K562 (cell line): ENCODE results near the gene TTC28. TPM values are rescaled to one million over a fixed set of nuclear protein-coding genes. Genes with fewer than 3 reads are reported as not detected.

Experiments
- ATAC-seq: fragments of 200-7000 bp; cut with Tn5 transposase; 3 replicates; pipeline ENCODE4 v1.9.1; 2020; ENCODE audit warnings: moderate library complexity
- BruUV-seq: library from RNA; stranded (reverse); fragments of 400-500 nt; replicated peaks from 2 replicates; lab custom pipeline; 2021; lab: Mats Ljungman, UMichigan
- CTCF ChIA-PET: fragments of 300-600 bp; formaldehyde crosslinking; extraction: SDS; loops from one replicate; lab custom pipeline; 2021; ENCODE audit warnings: low intra/inter-chr PET ratio; lab: Yijun Ruan, JAX
- POLR2A ChIA-PET: fragments of 300-600, 350-650 bp; sonication (Branson Sonifier 250); formaldehyde crosslinking; extraction: SDS; loops from one replicate; lab custom pipeline; 2021; ENCODE audit warnings: antibody characterized with exemption, inconsistent platforms; lab: Yijun Ruan, JAX
- DNase-seq, 4 experiments: peaks; one replicate each; pipeline versions ENCODE4 v3.0.0 to v3.0.0-alpha.2; 2011 to 2018; ENCODE audit warnings: low spot score in 3 of 4, mixed read lengths in 3 of 4; ENCODE audit errors: extremely low read depth in 1 of 4
- FAIRE-seq: peaks from 2 replicates; lab custom pipeline; 2011; peaks lifted over from hg19 to GRCh38; lab: Jason Lieb, UNC
- H2AFZ ChIP-seq: 2 replicates; pipeline ENCODE4 v1.6.0; 2011; ENCODE audit warnings: low read depth, low read length, control low read depth, inconsistent platforms
- H3K27ac ChIP-seq: fragments of 200-600 bp; 3 replicates; pipeline ENCODE4 v1.8.0; 2011; ENCODE audit warnings: low read depth, mild to moderate bottlenecking, control low read depth, inconsistent platforms, low read length, moderate library complexity, mixed read lengths; ENCODE audit errors: extremely low read depth
- H3K27me3 ChIP-seq, 2 experiments: fragments of 300-600 bp in 1 of 2; 2 replicates in 1 of 2; 3 replicates in 1 of 2; pipeline versions ENCODE4 v1.6.0 to v1.8.0; 2011; ENCODE audit warnings: inconsistent platforms in 2 of 2, low read length in 2 of 2, mild to moderate bottlenecking in 1 of 2, mixed read lengths in 1 of 2, moderate library complexity in 1 of 2; ENCODE audit not compliant: control insufficient read depth in 2 of 2, insufficient read depth in 2 of 2
- H3K36me3 ChIP-seq: fragments of 300-600 bp; 3 replicates; pipeline ENCODE4 v1.8.0; 2011; ENCODE audit warnings: mild to moderate bottlenecking, low read length, inconsistent platforms; ENCODE audit not compliant: control insufficient read depth, insufficient read depth
- H3K4me1 ChIP-seq, 2 experiments: fragments of 200-600 bp in 1 of 2; replicated peaks in 1 of 2; 2 replicates in 1 of 2; 3 replicates in 1 of 2; pipeline versions ENCODE4 v1.5.1 to v1.8.0; 2011; ENCODE audit warnings: inconsistent platforms in 2 of 2, low read length in 2 of 2, mild to moderate bottlenecking in 1 of 2, mixed read lengths in 1 of 2, moderate library complexity in 1 of 2; ENCODE audit not compliant: control insufficient read depth in 2 of 2, insufficient read depth in 2 of 2
- H3K4me2 ChIP-seq: 2 replicates; pipeline ENCODE4 v1.6.1; 2011; ENCODE audit warnings: low read length, control low read depth, inconsistent platforms, mixed read lengths; ENCODE audit not compliant: insufficient read depth
- H3K4me3 ChIP-seq: fragments of 200-600 bp; sonication (generic), shearing (Covaris generic); 2 replicates; pipeline ENCODE4 v1.5.1; 2016; ENCODE audit warnings: control low read depth, inconsistent platforms
- H3K79me2 ChIP-seq: fragments of 200-600 bp; 3 replicates; pipeline ENCODE4 v1.8.0; 2011; ENCODE audit warnings: low read length, inconsistent platforms; ENCODE audit not compliant: control insufficient read depth, insufficient read depth
- H3K9ac ChIP-seq, 2 experiments: 2 replicates each; pipeline versions ENCODE4 v1.6.0 to v1.6.1; 2011; ENCODE audit warnings: low read depth in 2 of 2, low read length in 2 of 2, control low read depth in 1 of 2, inconsistent platforms in 1 of 2, mild to moderate bottlenecking in 1 of 2, mixed read lengths in 1 of 2; ENCODE audit not compliant: insufficient read depth in 1 of 2
- H3K9me1 ChIP-seq: one replicate; pipeline ENCODE4 v1.6.0; 2011; ENCODE audit warnings: inconsistent platforms, mild to moderate bottlenecking, low read length, moderate library complexity; ENCODE audit not compliant: control insufficient read depth, insufficient read depth
- H3K9me3 ChIP-seq: replicated peaks from 2 replicates; pipeline ENCODE4 v1.5.1; 2011; ENCODE audit warnings: low read depth, low read length, inconsistent platforms; ENCODE audit not compliant: control insufficient read depth, insufficient read depth
- H4K20me1 ChIP-seq: replicated peaks from 2 replicates; pipeline ENCODE4 v1.6.1; 2011; ENCODE audit warnings: low read length, inconsistent platforms, mixed read lengths; ENCODE audit not compliant: control insufficient read depth, insufficient read depth
- BACH1 ChIP-seq: fragments of 200-800 bp; sonication (Bioruptor generic); IDR thresholded peaks from 2 replicates; pipeline ENCODE4 v1.6.1; 2016; ENCODE audit warnings: missing genetic modification characterization, missing compliant biosample characterization
- HDAC6 ChIP-seq: IDR thresholded peaks from 2 replicates; pipeline ENCODE4 v1.6.1; 2012; ENCODE audit warnings: low read depth, mild to moderate bottlenecking, control low read depth, inconsistent platforms, low read length, moderate library complexity
- ZNF174 ChIP-seq: fragments of 250-450 bp; sonication (Bioruptor Pico); IDR thresholded peaks from 2 replicates; pipeline ENCODE4 v1.4.0; 2020; ENCODE audit warnings: mild to moderate bottlenecking
- ZNF699 ChIP-seq: fragments of 250-450 bp; sonication (Bioruptor Pico); IDR thresholded peaks from 2 replicates; pipeline ENCODE4 v1.8.0; 2021; ENCODE audit warnings: mild to moderate bottlenecking, moderate library complexity; ENCODE audit not compliant: insufficient replicate concordance
- whole genome bisulfite sequencing: fragments of 100-300 bp; shearing (Covaris generic); methylation state at CpG from one replicate; pipeline ENCODE4 v1.1.6; 2016; ENCODE audit warnings: low coverage, mixed read lengths; ENCODE audit not compliant: insufficient coverage; ENCODE audit errors: missing lambda C conversion rate; 5-methylcytosine and 5-hydroxymethylcytosine counted together
- in situ Hi-C: fragments of 300-500 bp; cut with MboI; formaldehyde crosslinking; loops from 4 replicates; pipeline ENCODE4 v1.15.0; 2018; ENCODE audit warnings: inconsistent platforms, mixed read lengths
- intact Hi-C: fragments of 100-400 bp; cut with micrococcal nuclease; formaldehyde crosslinking; loops from 2 replicates; pipeline ENCODE4 v1.14.2; 2022
- polyA plus RNA-seq, 8 experiments: library from polyadenylated mRNA; depleted of rRNA in 4 of 8; stranded (reverse) in 5 of 8; unstranded in 3 of 8; fragments of >200 nt; fragmentation: Nextera tagmentation in 2 of 8; fragmentation: Illumina TruSeq in 1 of 8; extraction: Ambion mirVana in 2 of 8; extraction: Trizol in 1 of 8; gene quantifications; 2 replicates each; pipeline versions ENCODE4 v1.2.1 to v1.2.3, GENCODE V29; 2011 to 2014; ENCODE audit warnings: inconsistent platforms in 1 of 8, missing spikeins in 1 of 8
- total RNA-seq, 7 experiments: library from RNA; depleted of rRNA in 6 of 7; stranded (reverse); fragments of >200 nt in 6 of 7; fragmentation: Illumina TruSeq in 2 of 7; extraction: Trizol in 2 of 7; gene quantifications; 2 replicates each; pipeline versions ENCODE4 v1.2.1 to v1.2.3, GENCODE V29; 2011 to 2021; ENCODE audit warnings: low replicate concordance in 1 of 7
- TF ChIP-seq, protein P1 (sequence below): fragments of 150-350 bp; IDR thresholded peaks from 2 replicates; pipeline ENCODE4 v1.6.1; 2014; ENCODE audit warnings: low read depth, mild to moderate bottlenecking, low read length, borderline replicate concordance
- TF ChIP-seq, protein P2 (sequence below): fragments of 250-450 bp; sonication (Bioruptor Pico); IDR thresholded peaks from 2 replicates; pipeline ENCODE4 v1.8.0; 2021; ENCODE audit warnings: moderate library complexity, mild to moderate bottlenecking, inconsistent platforms

Gene TTC28
- total and polyA plus RNA-seq, 9 of the 15 experiments (the other 6 are each of a cell fraction or from before 2014, with no cell fraction given), result 0.22 to 10.7 (median 3.1) TPM

DNA sequence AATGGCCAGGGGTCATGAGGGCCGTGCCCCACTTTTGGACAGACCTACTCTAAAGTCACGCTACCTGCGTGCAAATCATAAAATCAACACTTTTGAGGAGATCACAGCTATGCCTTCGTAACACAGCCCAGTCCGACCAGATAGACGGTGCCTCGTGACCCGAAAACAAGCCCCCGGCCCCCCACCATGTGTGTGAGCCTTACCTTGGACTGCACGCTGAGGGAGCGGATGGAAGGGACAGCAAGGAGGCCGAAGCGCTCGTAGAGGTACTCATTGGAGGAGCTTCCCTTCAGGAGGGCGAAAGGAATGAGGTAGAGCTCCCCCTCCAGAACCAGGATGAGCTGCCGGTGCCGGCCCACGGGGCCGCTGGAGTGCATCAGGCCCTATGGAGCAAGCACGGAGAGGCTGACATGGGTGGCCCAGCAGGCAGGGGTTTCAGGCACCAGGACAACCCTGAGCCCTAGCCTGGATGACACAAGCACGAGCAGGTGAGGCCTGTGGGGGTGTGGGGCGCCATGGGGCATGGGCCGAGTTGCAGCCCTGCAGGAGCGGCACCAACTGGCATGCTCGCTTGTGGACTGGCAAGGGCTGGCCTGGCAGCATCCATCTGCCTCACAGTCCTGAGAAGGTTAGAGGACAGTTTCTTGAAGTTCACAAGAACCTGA, 678.3 kb downstream of the TTC28 start:
- H3K4me3 ChIP-seq, result no peak overlapping the region
- ATAC-seq, result no peak
- in situ Hi-C loops (loop anchor here (25.0 kb wide), 2 partner anchors 589 to 1239 kb away; no protein-coding TSS in a partner anchor), intact Hi-C loops (no loop called here)
- no peaks in the 10 kb centered on the region for H3K9me1 ChIP-seq
- no peaks in the 10 kb centered on the region for H3K36me3 ChIP-seq
- H3K27me3 ChIP-seq, result no peaks in the 10 kb centered on the region
- ChIA-PET POLR2A (no interaction called here), CTCF (interaction anchor here (0.6 kb wide), 1 partner anchor 457 kb away, joined by 3 read pairs; no protein-coding TSS in a partner anchor)
- H4K20me1 ChIP-seq, result no peaks in the 10 kb centered on the region
- DNase-seq, result no peak
- no peak overlapping the region for H3K4me2 ChIP-seq
- peaks cover 0 to 7% of the 10 kb centered on the region in 2 experiments; a peak in 2 of 5 replicates for H3K4me1 ChIP-seq
- H3K9me3 ChIP-seq, result no peaks in the 10 kb centered on the region
- no TSS peak for BruUV-seq
- H2AFZ ChIP-seq, result no peak overlapping the region
- WGBS, result 71% methylated on average over 6 of the region's 25 CpGs
- H3K79me2 ChIP-seq, result no peaks in the 10 kb centered on the region
- H3K9ac ChIP-seq, result no peak overlapping the region; a peak in 1 of 4 replicates
- TF ChIP-seq, protein P1, sequence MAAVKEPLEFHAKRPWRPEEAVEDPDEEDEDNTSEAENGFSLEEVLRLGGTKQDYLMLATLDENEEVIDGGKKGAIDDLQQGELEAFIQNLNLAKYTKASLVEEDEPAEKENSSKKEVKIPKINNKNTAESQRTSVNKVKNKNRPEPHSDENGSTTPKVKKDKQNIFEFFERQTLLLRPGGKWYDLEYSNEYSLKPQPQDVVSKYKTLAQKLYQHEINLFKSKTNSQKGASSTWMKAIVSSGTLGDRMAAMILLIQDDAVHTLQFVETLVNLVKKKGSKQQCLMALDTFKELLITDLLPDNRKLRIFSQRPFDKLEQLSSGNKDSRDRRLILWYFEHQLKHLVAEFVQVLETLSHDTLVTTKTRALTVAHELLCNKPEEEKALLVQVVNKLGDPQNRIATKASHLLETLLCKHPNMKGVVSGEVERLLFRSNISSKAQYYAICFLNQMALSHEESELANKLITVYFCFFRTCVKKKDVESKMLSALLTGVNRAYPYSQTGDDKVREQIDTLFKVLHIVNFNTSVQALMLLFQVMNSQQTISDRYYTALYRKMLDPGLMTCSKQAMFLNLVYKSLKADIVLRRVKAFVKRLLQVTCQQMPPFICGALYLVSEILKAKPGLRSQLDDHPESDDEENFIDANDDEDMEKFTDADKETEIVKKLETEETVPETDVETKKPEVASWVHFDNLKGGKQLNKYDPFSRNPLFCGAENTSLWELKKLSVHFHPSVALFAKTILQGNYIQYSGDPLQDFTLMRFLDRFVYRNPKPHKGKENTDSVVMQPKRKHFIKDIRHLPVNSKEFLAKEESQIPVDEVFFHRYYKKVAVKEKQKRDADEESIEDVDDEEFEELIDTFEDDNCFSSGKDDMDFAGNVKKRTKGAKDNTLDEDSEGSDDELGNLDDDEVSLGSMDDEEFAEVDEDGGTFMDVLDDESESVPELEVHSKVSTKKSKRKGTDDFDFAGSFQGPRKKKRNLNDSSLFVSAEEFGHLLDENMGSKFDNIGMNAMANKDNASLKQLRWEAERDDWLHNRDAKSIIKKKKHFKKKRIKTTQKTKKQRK, result no peak
- TF ChIP-seq ZNF699 (CRISPR knock-in tag) (no peak), HDAC6 (no peak), ZNF174 (CRISPR knock-in tag) (no peak), BACH1 (tag) (no peak)
- TF ChIP-seq, protein P2, sequence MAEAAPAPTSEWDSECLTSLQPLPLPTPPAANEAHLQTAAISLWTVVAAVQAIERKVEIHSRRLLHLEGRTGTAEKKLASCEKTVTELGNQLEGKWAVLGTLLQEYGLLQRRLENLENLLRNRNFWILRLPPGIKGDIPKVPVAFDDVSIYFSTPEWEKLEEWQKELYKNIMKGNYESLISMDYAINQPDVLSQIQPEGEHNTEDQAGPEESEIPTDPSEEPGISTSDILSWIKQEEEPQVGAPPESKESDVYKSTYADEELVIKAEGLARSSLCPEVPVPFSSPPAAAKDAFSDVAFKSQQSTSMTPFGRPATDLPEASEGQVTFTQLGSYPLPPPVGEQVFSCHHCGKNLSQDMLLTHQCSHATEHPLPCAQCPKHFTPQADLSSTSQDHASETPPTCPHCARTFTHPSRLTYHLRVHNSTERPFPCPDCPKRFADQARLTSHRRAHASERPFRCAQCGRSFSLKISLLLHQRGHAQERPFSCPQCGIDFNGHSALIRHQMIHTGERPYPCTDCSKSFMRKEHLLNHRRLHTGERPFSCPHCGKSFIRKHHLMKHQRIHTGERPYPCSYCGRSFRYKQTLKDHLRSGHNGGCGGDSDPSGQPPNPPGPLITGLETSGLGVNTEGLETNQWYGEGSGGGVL, result no peak
- no peak overlapping the region for H3K27ac ChIP-seq
- FAIRE-seq, result no peak
